Heart left ventricle (tissue), 16 donors: ENCODE data around the gene NIPSNAP2. TPM values are rescaled to one million over a fixed set of nuclear protein-coding genes. Genes with fewer than 3 reads are reported as not detected.
"Not testable (repeated sequence)": the region's sequence is repeated elsewhere in the genome, so short reads cannot be mapped to it uniquely, and the experiment has no call there.

Experiments
- ATAC-seq, 4 donors: fragments of 200-7000 bp; cut with Tn5 transposase; one replicate each; pipeline ENCODE4 v1.9.1; 2020 to 2022; ENCODE audit warnings: moderate library complexity in 4 of 4, mild to moderate bottlenecking in 3 of 4, moderate number of reproducible peaks in 1 of 4
- DNase-seq, 5 donors: peaks; one replicate each; pipeline ENCODE4 v3.0.0-alpha.2; 2020
- H3K27ac ChIP-seq, 12 donors: fragments of 200-600 bp; sonication (generic) in 4 of 12; one replicate each; pipeline versions ENCODE4 v1.5.0 to v1.8.0; 2016 to 2022; ENCODE audit warnings: mild to moderate bottlenecking in 2 of 12
- H3K27me3 ChIP-seq, 9 donors: fragments of 200-600 bp; sonication (generic) in 2 of 9; one replicate each; pipeline versions ENCODE4 v1.5.1 to v1.8.0; 2016 to 2022; ENCODE audit warnings: mild to moderate bottlenecking in 3 of 9
- H3K36me3 ChIP-seq, 9 donors: fragments of 200-600 bp; sonication (generic) in 2 of 9; one replicate each; pipeline versions ENCODE4 v1.5.0 to v1.8.0; 2018 to 2022; ENCODE audit warnings: mild to moderate bottlenecking in 2 of 9
- H3K4me1 ChIP-seq, 12 donors: fragments of 200-600 bp; sonication (generic) in 4 of 12; one replicate each; pipeline versions ENCODE4 v1.5.0 to v1.8.0; 2016 to 2022; ENCODE audit warnings: mild to moderate bottlenecking in 3 of 12
- H3K4me3 ChIP-seq, 12 donors: fragments of 200-600 bp; sonication (generic) in 4 of 12; one replicate each; pipeline versions ENCODE4 v1.5.0 to v1.8.0; 2017 to 2022; ENCODE audit warnings: mild to moderate bottlenecking in 9 of 12, moderate library complexity in 4 of 12
- H3K9me3 ChIP-seq, 12 donors: fragments of 200-600 bp; sonication (generic) in 4 of 12; one replicate each; pipeline versions ENCODE4 v1.5.0 to v1.8.0; 2016 to 2022; ENCODE audit warnings: mild to moderate bottlenecking in 1 of 12
- CTCF ChIP-seq, 12 donors: fragments of 200-600 bp; sonication (generic) in 4 of 12; IDR thresholded peaks; one replicate each; pipeline versions ENCODE4 v1.5.0 to v1.8.0; 2018 to 2022; ENCODE audit warnings: antibody characterized with exemption in 12 of 12, mild to moderate bottlenecking in 5 of 12
- POLR2A ChIP-seq, 2 donors: fragments of 450-650 bp; IDR thresholded peaks; one replicate each; pipeline ENCODE4 v1.6.1; 2017; ENCODE audit warnings: antibody characterized with exemption in 2 of 2, mild to moderate bottlenecking in 2 of 2, moderate library complexity in 2 of 2
- WGBS, 4 donors: extraction: QIAGEN DNeasy Blood & Tissue Kit in 2 of 4; methylation state at CpG; one replicate each; pipeline versions ENCODE4 v1.1.5 to v1.1.7; 2013 to 2018; 5-methylcytosine and 5-hydroxymethylcytosine counted together
- intact Hi-C, 10 donors: fragments of 100-400 bp; cut with DNase I; formaldehyde crosslinking; loops; one replicate each; pipeline versions ENCODE4 v1.11.1 to v1.14.2; 2022
- polyA plus RNA-seq, 2 donors: library from polyadenylated mRNA; stranded (reverse); fragments of 200-250 nt; gene quantifications; one replicate each; pipeline ENCODE4 v1.2.3, GENCODE V29; 2013
- total RNA-seq, 9 donors: library from RNA; depleted of rRNA in 2 of 9; stranded (reverse); fragments of >200 nt in 2 of 9; fragmentation: NEBNext Ultra II Directional in 3 of 9; extraction: Animal tissue kit (Norgen Biotek cat#: 25700) in 3 of 9; gene quantifications; one replicate each; pipeline versions ENCODE4 v1.1.0 to v1.2.4, GENCODE V29; 2016 to 2023
- donor health status: ischemic (EF 13 %, LVEDD 7.1; RV severe dilation, severe dysfunction).
- donor health status: healthy with polysubstance abuse.
- donor health status: DM: no; HTN: yes; CAD: no.
- donor health status: DM: no; HTN: no; CAD: no.
- donor health status: ischemic (EF 25% LVEDD 6.9; RV normal size, moderate dysfunction).
- donor health status: ischemic (EF 25% LVEDD 5.7; RV mildly dilated, moderate dysfunction).
- donor health status: healthy.
- donor health status: DM: yes; HTN: yes; CAD: no.
- donor health status: ischemic (EF 35%, LVEDD 5.7; RV mildly dilated, moderate dysfunction).
- donor health status: nonischemic (EF 11% LVEDD 7.7; RV severe dilation, severe dysfunction).
- donor health status: DM: yes; HTN: yes; CAD: no.
- donor health status: PGD.
- donor health status: ischemic (EF 29% LVEDD 5.4; RV normal size, mild dysfunction).
- donor health status: nonischemic (EF 23%, LVEDD 6.1; RV moderate dilation, normal function).

NIPSNAP2 gene
- total and polyA plus RNA-seq, 11 donors = 119 to 529 (median 294) TPM

GRCh38 chr7:56030340-56030739 lies 66.0 kb downstream of the NIPSNAP2 start:
- DNase-seq (no peak), ATAC-seq (no peak)
- intact Hi-C loops = no loop called here
- no peak overlapping the region for H3K27ac ChIP-seq
- H3K9me3 ChIP-seq = no peaks in the 10 kb centered on the region
- TF ChIP-seq POLR2A (IDR thresholded peaks at IDR 0.05) = no peak
- no peak for TF ChIP-seq CTCF (IDR thresholded peaks at IDR 0.05)
- WGBS, 4 donors = 92 to 97% (median 95%) methylated on average over 8 of the region's 8 CpGs
- no peak overlapping the region for H3K4me3 ChIP-seq
- peaks cover 0 to 22% (median 4%) of the 10 kb centered on the region in 9 donors for H3K36me3 ChIP-seq
- peaks cover 0 to 12% (median 3%) of the 10 kb centered on the region in 12 donors for H3K4me1 ChIP-seq
- H3K27me3 ChIP-seq = no peaks in the 10 kb centered on the region

- 84 to 92% (median 89%) methylated on average over 8 of the region's 8 CpGs for WGBS, 4 donors
- H3K4me1 ChIP-seq = peaks cover 0 to 12% (median 3%) of the 10 kb centered on the region in 12 donors
- H3K4me3 ChIP-seq, H3K27me3 ChIP-seq, ATAC-seq, H3K27ac ChIP-seq, DNase-seq, intact Hi-C loops, H3K9me3 ChIP-seq: not testable (repeated sequence)
- peaks cover 0 to 22% (median 4%) of the 10 kb centered on the region in 9 donors for H3K36me3 ChIP-seq
Measured at GRCh38 chr7:56031556-56031955, 67.2 kb downstream of the NIPSNAP2 start.

- ATAC-seq, H3K4me3 ChIP-seq, H3K9me3 ChIP-seq, DNase-seq, intact Hi-C loops, H3K27me3 ChIP-seq, H3K27ac ChIP-seq: not testable (repeated sequence)
- Histone ChIP-seq H3K36me3 (peaks cover 0 to 18% (median 4%) of the 10 kb centered on the region in 9 donors), H3K4me1 (peaks cover 0 to 12% (median 3%) of the 10 kb centered on the region in 12 donors)
- 96 to 99% (median 98%) methylated on average over 7 of the region's 7 CpGs for WGBS, 4 donors
Measured at GRCh38 chr7:56032578-56032977, 68.2 kb downstream of the NIPSNAP2 start.

GRCh38 chr7:56033671-56034432 lies 69.5 kb downstream of the NIPSNAP2 start:
- peak overlapping the region in 6 of 12 donors; percentile 27 to 45 (median 34) for H3K27ac ChIP-seq
- H3K27me3 ChIP-seq = no peaks in the 10 kb centered on the region
- 0 to 1% (median 1%) methylated on average over 17 to 27 of the region's 27 CpGs for WGBS, 4 donors
- peaks cover 0 to 18% (median 4%) of the 10 kb centered on the region in 9 donors for H3K36me3 ChIP-seq
- intact Hi-C loops = no loop called here
- TF ChIP-seq POLR2A (IDR thresholded peaks at IDR 0.05) = no peak
- TF ChIP-seq CTCF (IDR thresholded peaks at IDR 0.05) = peak in 6 of 12 donors; percentile 2 to 48 (median 28)
- DNase-seq (peak; percentile 44 to 77 (median 55)), ATAC-seq (peak; percentile 57 to 92 (median 90))
- no peaks in the 10 kb centered on the region for H3K9me3 ChIP-seq
- peaks cover 0 to 12% (median 3%) of the 10 kb centered on the region in 12 donors for H3K4me1 ChIP-seq
- H3K4me3 ChIP-seq = peak overlapping the region; percentile 30 to 79 (median 64)

DNA sequence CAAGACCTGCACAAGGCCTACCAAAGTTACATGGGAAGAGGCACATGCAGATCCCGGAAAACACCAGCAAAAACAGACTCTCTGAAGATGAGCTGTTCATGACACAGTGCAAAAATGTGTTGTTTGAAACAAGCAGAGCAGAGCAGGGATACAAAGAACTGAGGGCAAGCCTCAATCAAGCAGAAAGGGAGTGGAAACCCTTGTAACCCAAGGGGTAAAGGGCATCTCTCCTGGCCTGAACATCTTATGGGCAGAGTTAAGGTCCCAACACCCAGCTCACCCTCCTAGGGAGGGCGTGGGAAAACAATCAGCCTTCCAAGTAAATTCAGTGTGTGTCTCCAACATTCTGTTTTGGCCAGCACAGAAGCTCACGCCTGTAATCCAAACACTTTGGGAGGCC lies 76.3 kb downstream of the NIPSNAP2 start:
- intact Hi-C loops = no loop called here
- H3K36me3 ChIP-seq = peaks cover 0 to 13% (median 0%) of the 10 kb centered on the region in 9 donors
- no peaks in the 10 kb centered on the region for H3K9me3 ChIP-seq
- no peaks in the 10 kb centered on the region for H3K27me3 ChIP-seq
- H3K4me3 ChIP-seq = no peak overlapping the region
- 87 to 96% (median 93%) methylated on average over 3 of the region's 3 CpGs for WGBS, 4 donors
- TF ChIP-seq CTCF (IDR thresholded peaks at IDR 0.05) (no peak), POLR2A (IDR thresholded peaks at IDR 0.05) (no peak)
- ATAC-seq (no peak), DNase-seq (no peak)
- no peaks in the 10 kb centered on the region for H3K4me1 ChIP-seq
- no peak overlapping the region for H3K27ac ChIP-seq

GRCh38 chr7:56045758-56046157 lies 81.4 kb downstream of the NIPSNAP2 start:
- DNase-seq, H3K27me3 ChIP-seq, H3K9me3 ChIP-seq, H3K27ac ChIP-seq, intact Hi-C loops, ATAC-seq, H3K4me3 ChIP-seq: not testable (repeated sequence)
- Histone ChIP-seq H3K4me1 (peaks cover 0 to 31% (median 14%) of the 10 kb centered on the region in 12 donors), H3K36me3 (peaks cover 0 to 13% (median 0%) of the 10 kb centered on the region in 9 donors)
- WGBS, 4 donors = 90 to 97% (median 93%) methylated on average over 2 of the region's 2 CpGs
